B cell (primary cell): ENCODE data around the gene NRL. TPM values are rescaled to one million over a fixed set of nuclear protein-coding genes. Genes with fewer than 3 reads are reported as not detected.
"Not testable (repeated sequence)": the region's sequence is repeated elsewhere in the genome, so short reads cannot be mapped to it uniquely, and the experiment has no call there.

Experiments used
- ATAC-seq: fragments of 200-7000 bp; cut with Tn5 transposase; one replicate; pipeline ENCODE4 v1.10.0; 2021; ENCODE audit warnings: low read depth, mild to moderate bottlenecking, moderate number of reproducible peaks, moderate library complexity
- CTCF ChIA-PET: fragments of 350-600 bp; sonication (Branson Sonifier 250); formaldehyde crosslinking; loops from one replicate; lab custom pipeline; 2021; ENCODE audit warnings: antibody characterized with exemption, inconsistent platforms; lab: Charles Lee
- POLR2A ChIA-PET: fragments of 350-600 bp; sonication (Branson Sonifier 250); formaldehyde crosslinking; loops from one replicate; lab custom pipeline; 2021; ENCODE audit warnings: antibody characterized with exemption; lab: Charles Lee
- DNase-seq: peaks from one replicate; pipeline ENCODE4 v3.0.0; 2013
- H2AFZ ChIP-seq: 2 replicates; pipeline ENCODE4 v1.6.1; 2012; ENCODE audit warnings: mild to moderate bottlenecking, low read depth, low read length; ENCODE audit not compliant: insufficient read depth, poor library complexity, severe bottlenecking
- H3K27ac ChIP-seq, 2 donors: 1 replicate in 1 of 2; 2 replicates in 1 of 2; pipeline ENCODE4 v1.5.1; 2012 to 2013; ENCODE audit warnings: low read length in 2 of 2, mild to moderate bottlenecking in 2 of 2, moderate library complexity in 1 of 2
- H3K27me3 ChIP-seq, 4 experiments: fragments of 200-600 bp in 1 of 4; sonication (generic) in 1 of 4; replicated peaks in 1 of 4; 1 replicate in 2 of 4; 2 replicates in 2 of 4; pipeline versions ENCODE4 v1.6.1 to v1.7.0; 2013 to 2016; ENCODE audit warnings: low read length in 3 of 4, mild to moderate bottlenecking in 2 of 4, mixed read lengths in 1 of 4, moderate library complexity in 1 of 4; ENCODE audit not compliant: insufficient read depth in 4 of 4, control insufficient read depth in 3 of 4; ENCODE audit errors: control extremely low read depth in 1 of 4
- H3K36me3 ChIP-seq, 2 experiments: replicated peaks in 1 of 2; 1 replicate in 1 of 2; 2 replicates in 1 of 2; pipeline versions ENCODE4 v1.6.1 to v1.7.1; 2013; ENCODE audit warnings: low read length in 1 of 2; ENCODE audit not compliant: insufficient read depth in 2 of 2, control insufficient read depth in 1 of 2; ENCODE audit errors: control extremely low read depth in 1 of 2, extremely low read depth in 1 of 2
- H3K4me1 ChIP-seq, 2 donors: fragments of 200-600 bp in 1 of 2; sonication (generic) in 1 of 2; 1 replicate in 1 of 2; 2 replicates in 1 of 2; pipeline versions ENCODE4 v1.5.1 to v1.6.1; 2013 to 2017; ENCODE audit warnings: low read length in 2 of 2; ENCODE audit not compliant: control insufficient read depth in 2 of 2, insufficient read depth in 2 of 2
- H3K4me2 ChIP-seq: replicated peaks from 2 replicates; pipeline ENCODE3; 2012; ENCODE audit warnings: mild to moderate bottlenecking, low read depth, low read length; ENCODE audit not compliant: poor library complexity, severe bottlenecking
- H3K4me3 ChIP-seq, 5 experiments: fragments of 200-600 bp in 1 of 5; sonication (generic) in 1 of 5; 1 replicate in 3 of 5; 2 replicates in 2 of 5; pipeline versions ENCODE4 v1.5.1 to v1.7.0; 2011 to 2016; ENCODE audit warnings: low read length in 4 of 5, mild to moderate bottlenecking in 4 of 5, low read depth in 2 of 5, control low read depth in 1 of 5, moderate library complexity in 1 of 5; ENCODE audit not compliant: insufficient read depth in 1 of 5; ENCODE audit errors: control extremely low read depth in 1 of 5, extremely low read depth in 1 of 5
- H3K79me2 ChIP-seq: fragments of 200-600 bp; sonication (generic); one replicate; pipeline ENCODE4 v1.6.0; 2016; ENCODE audit warnings: low read length; ENCODE audit not compliant: control insufficient read depth, insufficient read depth
- H3K9ac ChIP-seq: fragments of 200-600 bp; sonication (generic); 2 replicates; pipeline ENCODE4 v1.6.1; 2017; ENCODE audit warnings: mild to moderate bottlenecking, low read length, moderate library complexity
- H3K9me3 ChIP-seq, 3 donors: one replicate each; pipeline versions ENCODE4 v1.6.1 to v1.7.1; 2013; ENCODE audit warnings: low read length in 2 of 3; ENCODE audit not compliant: control insufficient read depth in 2 of 3, insufficient read depth in 1 of 3; ENCODE audit errors: control extremely low read depth in 1 of 3
- H4K20me1 ChIP-seq: 2 replicates; pipeline ENCODE4 v1.6.0; 2012; ENCODE audit warnings: mild to moderate bottlenecking, low read length; ENCODE audit not compliant: insufficient read depth, control insufficient read depth, poor library complexity, severe bottlenecking
- H3K27ac Mint-ChIP-seq: one replicate; pipeline ENCODE4 v1.8.0; 2021; ENCODE audit warnings: mixed read lengths
- H3K27me3 Mint-ChIP-seq: one replicate; pipeline ENCODE4 v1.8.0; 2021; ENCODE audit warnings: mixed read lengths
- H3K4me1 Mint-ChIP-seq: one replicate; pipeline ENCODE4 v1.8.0; 2021; ENCODE audit warnings: mixed read lengths
- H3K4me3 Mint-ChIP-seq: one replicate; pipeline ENCODE4 v1.8.0; 2021; ENCODE audit warnings: mixed read lengths
- H3K9me3 Mint-ChIP-seq: one replicate; pipeline ENCODE4 v1.8.0; 2022; ENCODE audit warnings: mixed read lengths; ENCODE audit not compliant: insufficient read depth
- EZH2 ChIP-seq: IDR thresholded peaks from 2 replicates; pipeline ENCODE4 v1.6.1; 2012; ENCODE audit warnings: borderline replicate concordance, low read depth, mild to moderate bottlenecking, moderate library complexity, low read length; ENCODE audit not compliant: insufficient read depth, poor library complexity, severe bottlenecking
- WGBS: methylation state at CpG from one replicate; pipeline ENCODE4 v1.1.5; 2013; ENCODE audit warnings: missing lambda C conversion rate; ENCODE audit not compliant: insufficient coverage; 5-methylcytosine and 5-hydroxymethylcytosine counted together
- intact Hi-C: fragments of 100-400 bp; cut with micrococcal nuclease; formaldehyde crosslinking; loops from one replicate; pipeline ENCODE4 v1.10.0; 2022
- polyA plus RNA-seq: library from polyadenylated mRNA; depleted of rRNA; stranded (reverse); fragments of >200 nt; gene quantifications from 2 replicates; pipeline ENCODE4 v1.2.3, GENCODE V29; 2012
- total RNA-seq, 2 donors: library from RNA; stranded (reverse); fragments of 120-200 nt in 1 of 2; gene quantifications; 1 replicate in 1 of 2; 2 replicates in 1 of 2; pipeline versions ENCODE4 v1.2.3 to v1.2.4, GENCODE V29; 2013 to 2022
- TF ChIP-seq, protein P1 (sequence below): fragments of 200-600 bp; IDR thresholded peaks from one replicate; pipeline ENCODE4 v1.8.0; 2022; ENCODE audit warnings: antibody characterized with exemption, mild to moderate bottlenecking

NRL gene
- total and polyA plus RNA-seq, 2 donors (not counting 1 experiment from before 2014, with no cell fraction given), result 7.0 to 8.8 TPM

DNA sequence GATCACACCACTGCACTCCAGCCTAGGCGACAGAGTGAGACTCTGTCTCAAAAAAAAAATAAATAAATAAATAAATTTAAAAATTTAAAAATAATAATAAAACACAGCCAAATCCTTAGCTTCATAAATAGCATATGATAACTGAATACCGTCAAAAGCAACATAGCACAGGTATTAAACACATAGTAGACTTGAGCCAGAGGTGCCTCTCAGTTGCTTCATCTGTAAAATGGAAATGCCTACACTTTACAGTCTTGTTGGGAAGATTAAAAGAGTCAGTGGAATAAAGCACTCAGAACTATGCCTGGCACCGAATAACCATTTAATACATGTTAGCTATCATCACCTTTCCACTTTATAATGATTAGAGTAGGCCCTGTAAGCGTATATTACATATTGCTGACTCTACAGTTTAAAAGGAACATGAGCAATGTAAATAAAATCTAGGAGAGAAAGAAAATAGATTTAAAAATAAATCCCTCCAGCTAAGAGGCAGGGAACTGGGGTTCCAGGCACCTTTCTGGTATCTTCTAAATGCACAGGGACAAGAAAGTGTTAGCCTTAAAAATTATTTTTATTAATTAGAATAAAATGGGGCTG lies 8.0 kb downstream of the NRL start:
- Histone ChIP-seq H3K27ac (no peak overlapping the region), H3K36me3 (peaks cover 0 to 24% of the 10 kb centered on the region in 2 experiments), H3K4me2 (no peak overlapping the region), H4K20me1 (no peaks in the 10 kb centered on the region), H2AFZ (no peak overlapping the region), H3K4me1 (peaks cover 8 to 10% of the 10 kb centered on the region in 2 donors), H3K27me3 (no peaks in the 10 kb centered on the region), H3K4me3 (no peak overlapping the region), H3K9ac (no peak overlapping the region), H3K9me3 (no peaks in the 10 kb centered on the region), H3K79me2 (peaks cover 33% of the 10 kb centered on the region)
- WGBS, result no CpG with 5 or more reads among the region's 4 CpGs
- DNase-seq (no peak), ATAC-seq (no peak)
- CTCF ChIA-PET, result interaction anchor here (0.7 to 11.7 kb wide), 13 partner anchors 10 to 475 kb away, joined by 3 to 292 read pairs (median 7); partner anchors contain the start of genes CARMIL3, IPO4, IRF9 and PCK2
- Mint-ChIP-seq H3K27ac (no peak overlapping the region), H3K4me1 (peaks cover 9% of the 10 kb centered on the region), H3K27me3 (no peaks in the 10 kb centered on the region), H3K9me3 (no peaks in the 10 kb centered on the region), H3K4me3 (no peak overlapping the region)
- TF ChIP-seq, protein P1, sequence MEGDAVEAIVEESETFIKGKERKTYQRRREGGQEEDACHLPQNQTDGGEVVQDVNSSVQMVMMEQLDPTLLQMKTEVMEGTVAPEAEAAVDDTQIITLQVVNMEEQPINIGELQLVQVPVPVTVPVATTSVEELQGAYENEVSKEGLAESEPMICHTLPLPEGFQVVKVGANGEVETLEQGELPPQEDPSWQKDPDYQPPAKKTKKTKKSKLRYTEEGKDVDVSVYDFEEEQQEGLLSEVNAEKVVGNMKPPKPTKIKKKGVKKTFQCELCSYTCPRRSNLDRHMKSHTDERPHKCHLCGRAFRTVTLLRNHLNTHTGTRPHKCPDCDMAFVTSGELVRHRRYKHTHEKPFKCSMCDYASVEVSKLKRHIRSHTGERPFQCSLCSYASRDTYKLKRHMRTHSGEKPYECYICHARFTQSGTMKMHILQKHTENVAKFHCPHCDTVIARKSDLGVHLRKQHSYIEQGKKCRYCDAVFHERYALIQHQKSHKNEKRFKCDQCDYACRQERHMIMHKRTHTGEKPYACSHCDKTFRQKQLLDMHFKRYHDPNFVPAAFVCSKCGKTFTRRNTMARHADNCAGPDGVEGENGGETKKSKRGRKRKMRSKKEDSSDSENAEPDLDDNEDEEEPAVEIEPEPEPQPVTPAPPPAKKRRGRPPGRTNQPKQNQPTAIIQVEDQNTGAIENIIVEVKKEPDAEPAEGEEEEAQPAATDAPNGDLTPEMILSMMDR, result no peak
- no peak for TF ChIP-seq EZH2
- POLR2A ChIA-PET, result interaction anchor here (0.7 to 0.8 kb wide), 2 partner anchors 72 to 193 kb away, joined by 3 to 5 read pairs; partner anchors contain the start of genes DHRS1 and NOP9
- intact Hi-C loops, result loop anchor here (10.0 kb wide), 1 partner anchor 122 kb away; the partner anchor contains the start of gene DHRS4L2

DNA sequence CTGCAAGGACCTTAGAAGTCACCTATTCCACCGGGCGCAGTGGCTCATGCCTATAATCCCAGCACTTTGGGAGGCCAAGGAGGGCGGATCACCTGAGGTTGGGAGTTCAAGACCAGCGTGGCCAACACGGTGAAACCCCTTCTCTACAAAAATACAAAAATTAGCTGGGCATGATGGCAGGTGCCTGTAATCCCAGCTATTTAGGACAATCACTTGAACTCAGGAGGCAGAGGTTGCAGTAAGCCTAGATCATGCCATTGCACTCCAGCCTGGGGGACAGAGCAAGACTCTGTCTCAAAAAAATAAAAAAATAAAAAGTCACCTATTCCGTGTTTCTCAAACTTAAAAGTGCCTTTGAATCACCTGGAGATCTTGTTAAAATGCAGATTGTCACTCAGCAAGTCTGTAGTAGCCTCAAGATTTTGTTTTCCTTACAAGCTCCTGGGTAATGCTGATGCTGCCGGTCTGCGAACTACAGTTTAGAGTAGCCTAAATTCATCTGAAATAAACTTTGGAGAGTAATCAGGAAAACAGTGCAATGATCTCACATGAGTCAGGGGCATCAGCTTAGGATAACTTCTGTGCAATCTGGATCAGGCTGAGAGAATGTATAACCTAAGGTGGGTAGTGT lies 9.0 kb downstream of the NRL start:
- H3K9me3 ChIP-seq, DNase-seq, H3K27ac ChIP-seq, H4K20me1 ChIP-seq, H3K4me3 ChIP-seq, ATAC-seq, H3K4me1 Mint-ChIP-seq, H3K9ac ChIP-seq, H3K27me3 Mint-ChIP-seq, H3K27me3 ChIP-seq, H3K4me3 Mint-ChIP-seq, H2AFZ ChIP-seq, H3K4me2 ChIP-seq, H3K9me3 Mint-ChIP-seq, H3K27ac Mint-ChIP-seq: not testable (repeated sequence)
- CTCF ChIA-PET, result interaction anchor here (1.3 to 11.7 kb wide), 7 partner anchors 8 to 91 kb away, joined by 3 to 292 read pairs (median 63); partner anchors contain the start of genes CARMIL3, DCAF11, IRF9 and NRL
- Histone ChIP-seq H3K79me2 (peaks cover 27% of the 10 kb centered on the region), H3K4me1 (peaks cover 8 to 10% of the 10 kb centered on the region in 2 donors), H3K36me3 (peaks cover 0 to 33% of the 10 kb centered on the region in 2 experiments)
- intact Hi-C loops, result loop anchor here (10.0 kb wide), 1 partner anchor 121 kb away; the partner anchor contains the start of gene DHRS4L2
- POLR2A ChIA-PET, result interaction anchor here (0.7 to 1.2 kb wide), 2 partner anchors 9 to 194 kb away, joined by 3 to 4 read pairs; partner anchors contain the start of genes DHRS1 and NOP9
- 100% methylated on average over 5 of the region's 8 CpGs for WGBS
